ENCODE results near the gene QSOX2.

QSOX2 gene

DNA sequence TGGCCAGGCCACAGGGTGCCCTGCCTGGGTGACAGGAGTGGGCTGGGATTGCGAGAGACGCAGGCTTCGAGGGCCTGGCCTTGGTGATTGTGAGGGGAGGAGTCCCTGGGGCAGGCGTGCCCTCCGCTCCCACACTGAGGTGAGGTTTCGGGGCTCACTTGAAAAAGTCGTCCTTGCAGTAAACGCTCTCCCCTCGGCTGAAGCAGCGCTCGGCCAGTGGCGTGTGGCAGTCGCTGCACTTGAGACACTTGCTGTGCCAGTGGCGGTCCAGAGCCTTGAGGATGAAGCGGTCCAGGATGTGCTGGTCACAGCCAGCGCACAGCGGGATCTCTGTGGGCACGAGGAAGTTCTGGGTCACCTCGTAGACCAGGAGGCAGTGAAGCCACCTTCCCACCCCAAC lies 45.2 kb downstream of the QSOX2 start:
- Histone ChIP-seq H3K27ac (ENCODE audit: low read depth, low read length) (no peak overlapping the region), H3K4me1 (ENCODE audit: insufficient read depth, low read length) (no peaks in the 10 kb centered on the region), H3K27me3 (ENCODE audit: control insufficient read depth in 1 of 2, insufficient read depth in 2 of 2, low read length in 2 of 2) (peaks cover 13 to 94% of the 10 kb centered on the region in 2 donors), H3K9ac (ENCODE audit: low read length) (no peak overlapping the region), H3K4me3 (ENCODE audit: low read depth in 1 of 2, low read length in 2 of 2) (no peak overlapping the region), H3K36me3 (ENCODE audit: insufficient read depth, low read length) (no peaks in the 10 kb centered on the region), H3K9me3 (ENCODE audit: low read length) (no peaks in the 10 kb centered on the region)

DNA sequence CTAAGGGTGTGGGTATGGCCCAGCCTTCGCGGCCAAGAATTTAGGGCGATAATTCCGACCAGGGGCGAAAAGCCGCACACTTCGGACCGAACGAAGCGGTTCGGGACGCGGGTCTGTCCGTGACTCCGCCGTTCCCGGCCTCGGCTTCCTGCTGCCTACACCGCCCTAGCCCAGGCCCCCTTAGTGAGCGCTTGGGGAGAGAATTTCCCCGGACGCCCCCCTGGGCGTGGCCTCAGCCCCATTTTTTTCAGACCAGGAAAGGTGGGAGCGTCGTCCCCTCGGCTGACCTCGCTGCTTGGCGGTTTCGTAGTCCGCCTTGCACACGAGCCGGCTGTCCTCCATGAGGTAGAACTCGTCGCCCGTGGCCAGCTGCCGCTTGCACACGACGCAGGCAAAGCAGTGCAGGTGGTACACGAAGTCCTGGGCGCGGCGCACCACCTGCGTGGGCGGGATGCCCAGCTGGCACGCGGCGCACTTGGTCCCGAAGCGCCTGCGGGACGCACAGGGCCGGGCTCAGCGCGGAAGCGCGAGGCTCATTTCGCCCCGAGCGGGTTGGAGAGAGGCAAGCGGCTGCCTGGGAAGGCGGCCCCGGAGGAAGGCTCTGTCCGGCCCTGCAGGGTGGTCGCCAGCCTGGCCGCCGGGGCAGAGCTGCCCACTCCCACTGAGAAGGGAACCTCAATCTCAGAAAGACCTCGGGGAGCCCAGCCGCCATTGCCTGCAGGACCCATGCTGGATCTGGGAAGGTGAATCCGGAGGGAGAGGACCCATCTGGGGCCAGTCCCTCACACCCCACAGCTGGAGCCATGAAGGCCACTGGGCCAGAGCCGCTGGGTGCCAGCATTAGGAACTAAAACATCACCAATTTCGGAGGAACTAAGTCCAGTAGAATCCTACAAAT lies 46.0 kb downstream of the QSOX2 start:
- H3K4me3 ChIP-seq (ENCODE audit: low read depth in 1 of 2, low read length in 2 of 2), result no peak overlapping the region
- H3K27me3 ChIP-seq (ENCODE audit: control insufficient read depth in 1 of 2, insufficient read depth in 2 of 2, low read length in 2 of 2), result peaks cover 13 to 86% of the 10 kb centered on the region in 2 donors
- H3K9ac ChIP-seq (ENCODE audit: low read length), result no peak overlapping the region
- H3K9me3 ChIP-seq (ENCODE audit: low read length), result no peaks in the 10 kb centered on the region
- no peaks in the 10 kb centered on the region for H3K36me3 ChIP-seq (ENCODE audit: insufficient read depth, low read length)
- no peaks in the 10 kb centered on the region for H3K4me1 ChIP-seq (ENCODE audit: insufficient read depth, low read length)
- H3K27ac ChIP-seq (ENCODE audit: low read depth, low read length), result no peak overlapping the region

DNA sequence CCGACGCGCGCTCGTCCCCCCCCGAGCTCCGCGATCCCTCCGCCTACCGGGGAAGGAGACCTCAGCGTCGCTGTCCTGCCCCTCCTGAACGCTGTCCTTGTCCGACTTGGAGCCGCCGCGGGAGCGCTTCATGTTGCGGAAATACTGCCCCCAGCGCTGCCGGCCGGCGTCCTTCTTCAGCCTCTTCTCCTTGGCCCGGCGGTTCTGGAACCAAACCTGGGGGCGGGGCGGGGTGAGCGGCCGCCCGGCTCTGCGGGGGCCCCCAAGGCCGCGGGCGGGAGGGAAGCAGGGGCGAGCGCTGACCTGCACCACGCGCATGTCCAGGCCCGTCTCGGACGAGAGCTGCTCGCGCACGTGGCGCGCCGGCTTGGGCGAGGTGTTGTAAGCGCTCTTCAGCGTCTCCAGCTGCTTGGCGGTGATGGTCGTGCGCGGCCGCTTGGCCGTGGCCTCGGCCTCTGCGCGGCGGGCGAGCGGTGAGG lies 47.0 kb downstream of the QSOX2 start:
- Histone ChIP-seq H3K27me3 (ENCODE audit: control insufficient read depth in 1 of 2, insufficient read depth in 2 of 2, low read length in 2 of 2) (peaks cover 8 to 80% of the 10 kb centered on the region in 2 donors), H3K36me3 (ENCODE audit: insufficient read depth, low read length) (no peaks in the 10 kb centered on the region), H3K4me3 (ENCODE audit: low read depth in 1 of 2, low read length in 2 of 2) (no peak overlapping the region), H3K27ac (ENCODE audit: low read depth, low read length) (no peak overlapping the region), H3K4me1 (ENCODE audit: insufficient read depth, low read length) (no peaks in the 10 kb centered on the region), H3K9me3 (ENCODE audit: low read length) (no peaks in the 10 kb centered on the region), H3K9ac (ENCODE audit: low read length) (no peak overlapping the region)

DNA sequence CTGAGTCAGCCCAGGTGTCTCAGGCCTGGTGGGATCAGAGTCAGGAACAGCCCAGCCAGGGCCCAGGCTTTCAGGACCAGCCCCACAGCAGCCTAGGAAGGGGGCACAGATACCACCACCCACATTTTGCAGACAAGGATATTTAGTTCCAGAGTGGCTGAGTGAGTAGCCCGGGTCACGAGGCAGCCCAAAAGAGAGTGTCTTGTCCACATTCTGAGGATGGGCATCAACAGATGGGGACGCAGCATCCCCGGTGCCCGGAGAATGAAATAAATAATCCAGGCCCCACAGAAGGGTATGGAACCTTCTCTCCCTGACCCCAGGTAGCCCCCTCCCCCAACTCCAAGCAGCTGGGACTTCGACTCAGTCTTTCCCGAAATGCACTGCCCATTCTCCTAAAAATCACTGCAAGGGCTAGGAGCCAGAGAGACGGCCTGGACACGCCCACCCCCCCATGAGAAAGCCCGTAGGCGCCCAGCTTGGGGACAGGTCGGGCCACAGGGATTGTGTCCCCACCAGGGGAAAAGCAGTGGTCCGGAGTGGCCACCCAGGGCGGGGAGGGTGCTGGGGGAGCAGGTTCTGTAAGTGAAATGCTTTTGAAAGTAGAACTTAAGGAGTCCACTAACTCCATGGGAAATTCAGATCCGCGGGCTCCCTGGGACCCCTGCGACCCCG lies 47.5 kb downstream of the QSOX2 start:
- Histone ChIP-seq H3K4me1 (ENCODE audit: insufficient read depth, low read length) (no peaks in the 10 kb centered on the region), H3K27ac (ENCODE audit: low read depth, low read length) (no peak overlapping the region), H3K36me3 (ENCODE audit: insufficient read depth, low read length) (no peaks in the 10 kb centered on the region), H3K9me3 (ENCODE audit: low read length) (no peaks in the 10 kb centered on the region), H3K27me3 (ENCODE audit: control insufficient read depth in 1 of 2, insufficient read depth in 2 of 2, low read length in 2 of 2) (peaks cover 5 to 79% of the 10 kb centered on the region in 2 donors), H3K4me3 (ENCODE audit: low read depth in 1 of 2, low read length in 2 of 2) (no peak overlapping the region), H3K9ac (ENCODE audit: low read length) (no peak overlapping the region)

DNA sequence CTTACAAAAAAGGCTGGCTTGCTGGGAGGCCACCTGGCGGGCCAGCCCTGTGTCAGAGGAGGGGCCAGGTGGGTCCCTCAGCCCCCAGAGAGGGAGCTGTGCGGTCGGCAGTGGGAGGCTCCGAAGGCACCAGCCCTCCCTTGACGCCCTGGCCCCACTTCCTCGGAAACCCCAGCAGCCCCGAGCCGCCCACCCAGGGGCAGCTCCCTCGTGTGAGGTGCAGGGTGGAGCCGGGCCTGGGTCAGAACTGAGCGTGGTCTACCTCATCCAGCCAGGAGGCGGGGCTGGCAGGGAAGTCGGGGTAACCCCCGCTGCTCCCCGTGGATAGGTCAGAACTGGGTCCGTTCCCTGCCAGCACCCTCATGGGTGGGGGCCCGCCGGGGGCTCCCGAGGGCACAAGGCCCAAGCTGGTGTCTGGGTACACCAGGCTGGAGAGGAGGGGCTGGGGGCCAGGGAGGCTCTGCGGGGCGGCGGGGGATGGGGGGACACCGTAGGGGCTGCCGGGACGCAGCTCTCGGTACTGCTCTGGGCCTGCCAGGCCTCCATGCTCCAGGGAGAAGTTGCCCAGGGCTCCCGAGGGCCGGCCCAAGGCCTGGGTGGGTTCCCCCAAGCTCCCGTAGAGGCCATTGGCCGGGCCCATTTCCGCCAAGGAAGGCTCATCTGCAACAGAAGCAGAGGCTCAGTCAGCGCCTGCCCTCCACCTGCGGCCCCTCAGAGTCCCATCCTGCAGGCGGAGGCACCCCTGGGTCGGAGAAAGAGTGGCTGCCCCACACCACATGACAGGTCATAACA lies 48.3 kb downstream of the QSOX2 start:
- Histone ChIP-seq H3K27ac (ENCODE audit: low read depth, low read length) (no peak overlapping the region), H3K9me3 (ENCODE audit: low read length) (no peaks in the 10 kb centered on the region), H3K27me3 (ENCODE audit: control insufficient read depth in 1 of 2, insufficient read depth in 2 of 2, low read length in 2 of 2) (peaks cover 5 to 80% of the 10 kb centered on the region in 2 donors), H3K4me1 (ENCODE audit: insufficient read depth, low read length) (no peaks in the 10 kb centered on the region), H3K9ac (ENCODE audit: low read length) (no peak overlapping the region), H3K36me3 (ENCODE audit: insufficient read depth, low read length) (no peaks in the 10 kb centered on the region), H3K4me3 (ENCODE audit: low read depth in 1 of 2, low read length in 2 of 2) (no peak overlapping the region)

DNA sequence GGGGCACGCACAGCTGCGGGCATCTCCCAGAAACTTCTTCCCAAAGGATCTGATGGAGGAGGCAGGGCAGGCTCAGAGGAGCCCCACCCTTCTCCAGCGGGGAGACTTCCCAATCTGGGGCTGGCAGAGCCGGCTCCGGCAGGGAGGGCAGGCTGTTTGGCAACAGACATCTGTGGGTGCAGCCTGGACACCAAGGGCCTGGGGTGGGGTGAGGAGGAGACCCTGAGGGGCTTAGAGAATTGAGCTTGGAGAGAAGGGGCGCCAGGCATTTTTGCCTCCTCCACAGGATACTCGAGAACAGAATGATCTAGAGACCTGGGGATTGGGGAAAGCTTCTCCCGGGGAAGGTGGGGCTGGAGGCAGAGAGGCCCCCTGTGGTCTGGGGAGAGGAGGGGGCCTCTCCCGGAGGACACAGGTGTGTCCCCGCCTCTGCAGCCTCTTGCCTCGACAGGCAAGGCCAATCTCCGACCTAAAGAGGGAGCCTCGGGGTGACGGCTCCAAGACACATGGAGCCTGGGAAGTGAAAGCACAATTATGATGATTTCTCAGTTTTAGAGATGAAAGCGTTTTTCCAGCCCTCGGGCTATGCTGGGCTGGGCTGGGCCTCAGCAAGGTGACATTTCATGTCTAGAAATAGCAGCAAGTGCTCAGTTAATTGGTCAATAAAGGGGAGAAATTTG lies 49.1 kb downstream of the QSOX2 start:
- Histone ChIP-seq H3K9ac (ENCODE audit: low read length) (no peak overlapping the region), H3K27me3 (ENCODE audit: control insufficient read depth in 1 of 2, insufficient read depth in 2 of 2, low read length in 2 of 2) (peaks cover 5 to 81% of the 10 kb centered on the region in 2 donors), H3K36me3 (ENCODE audit: insufficient read depth, low read length) (no peaks in the 10 kb centered on the region), H3K27ac (ENCODE audit: low read depth, low read length) (no peak overlapping the region), H3K4me1 (ENCODE audit: insufficient read depth, low read length) (no peaks in the 10 kb centered on the region), H3K4me3 (ENCODE audit: low read depth in 1 of 2, low read length in 2 of 2) (no peak overlapping the region), H3K9me3 (ENCODE audit: low read length) (no peaks in the 10 kb centered on the region)

DNA sequence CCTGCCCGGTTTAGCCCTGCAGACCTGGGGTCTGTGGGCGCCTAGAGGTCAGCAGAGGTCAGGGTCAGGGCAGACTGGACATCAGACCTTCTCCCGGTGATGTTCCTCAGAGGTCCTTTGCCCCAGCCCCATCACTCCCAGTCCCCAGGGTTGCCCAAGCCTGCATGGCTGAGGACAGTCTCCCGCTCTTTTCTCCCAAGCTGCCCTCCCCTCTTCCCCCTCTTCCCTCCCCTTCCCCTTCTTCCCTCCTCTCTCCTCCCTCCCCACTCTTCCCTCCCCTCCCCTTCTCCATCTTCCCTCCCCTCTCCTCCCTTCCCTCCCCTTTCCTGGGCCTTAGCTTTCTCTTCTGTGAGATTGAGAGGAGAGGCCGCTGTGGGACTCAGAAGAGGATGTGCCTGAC lies 51.1 kb downstream of the QSOX2 start:
- Histone ChIP-seq H3K36me3 (ENCODE audit: insufficient read depth, low read length) (no peaks in the 10 kb centered on the region), H3K9me3 (ENCODE audit: low read length) (no peaks in the 10 kb centered on the region), H3K9ac (ENCODE audit: low read length) (no peak overlapping the region), H3K4me1 (ENCODE audit: insufficient read depth, low read length) (no peaks in the 10 kb centered on the region), H3K27me3 (ENCODE audit: control insufficient read depth in 1 of 2, insufficient read depth in 2 of 2, low read length in 2 of 2) (peaks cover 9 to 81% of the 10 kb centered on the region in 2 donors), H3K4me3 (ENCODE audit: low read depth in 1 of 2, low read length in 2 of 2) (no peak overlapping the region), H3K27ac (ENCODE audit: low read depth, low read length) (no peak overlapping the region)

DNA sequence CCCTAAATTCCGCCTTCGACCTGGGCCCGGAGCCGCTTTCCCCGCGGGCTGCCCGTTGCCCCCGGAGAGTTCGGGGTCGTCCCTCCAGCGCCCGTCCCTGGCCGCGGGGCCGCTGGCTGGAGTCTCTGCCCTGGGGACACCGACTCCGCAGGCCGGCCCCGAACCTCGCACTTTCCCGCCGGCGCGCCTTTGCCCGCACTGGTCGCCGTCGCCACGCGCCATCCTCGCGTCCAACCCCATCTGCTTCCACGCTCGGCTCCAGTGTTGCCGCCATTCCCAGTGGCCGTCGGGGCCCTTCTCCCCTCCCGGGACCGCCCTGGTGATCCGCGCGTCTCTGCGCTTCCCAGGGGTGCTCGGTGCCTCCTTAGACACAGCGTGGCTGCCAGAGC lies 51.7 kb downstream of the QSOX2 start:
- Histone ChIP-seq H3K27ac (ENCODE audit: low read depth, low read length) (no peak overlapping the region), H3K9me3 (ENCODE audit: low read length) (no peaks in the 10 kb centered on the region), H3K36me3 (ENCODE audit: insufficient read depth, low read length) (no peaks in the 10 kb centered on the region), H3K27me3 (ENCODE audit: control insufficient read depth in 1 of 2, insufficient read depth in 2 of 2, low read length in 2 of 2) (peaks cover 9 to 78% of the 10 kb centered on the region in 2 donors), H3K4me1 (ENCODE audit: insufficient read depth, low read length) (no peaks in the 10 kb centered on the region), H3K4me3 (ENCODE audit: low read depth in 1 of 2, low read length in 2 of 2) (no peak overlapping the region), H3K9ac (ENCODE audit: low read length) (no peak overlapping the region)

DNA sequence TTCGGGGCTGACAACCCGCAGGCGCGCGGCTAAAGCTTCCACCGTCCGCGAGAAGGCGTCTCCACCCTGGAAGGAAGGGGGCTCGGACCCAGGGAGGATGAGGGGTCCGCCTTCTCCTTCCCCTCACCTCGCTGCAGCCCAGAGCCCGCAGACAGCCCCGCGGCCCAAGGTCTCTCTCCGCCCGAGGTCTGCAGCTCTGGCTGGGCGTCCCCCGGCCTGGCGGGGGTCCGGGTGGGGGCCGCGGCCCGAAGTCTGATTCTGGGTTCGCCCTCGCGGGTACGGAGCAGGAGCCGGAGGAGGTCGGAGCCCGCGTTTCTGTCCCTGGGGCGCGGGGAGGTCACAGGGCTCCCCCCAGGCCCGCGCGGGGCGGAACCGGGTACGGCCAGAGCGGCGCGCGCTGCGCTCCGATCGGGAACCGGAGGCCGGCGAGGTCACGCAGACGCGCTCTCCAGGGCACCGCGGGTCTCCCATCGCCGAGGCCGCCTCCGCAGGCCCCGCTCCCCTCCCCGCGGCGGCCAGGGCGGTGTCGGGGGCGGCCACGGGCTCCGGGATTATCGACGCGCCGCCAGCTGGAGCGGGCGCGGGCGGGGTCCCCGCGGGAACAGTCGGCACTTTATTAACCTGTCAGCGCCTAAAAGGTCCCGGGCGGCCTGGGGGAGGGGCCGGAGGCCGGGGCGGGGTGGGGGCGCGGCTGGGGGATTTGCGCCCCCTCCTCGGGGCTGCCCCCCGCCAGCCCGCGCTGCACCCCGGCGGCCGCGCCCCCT lies 52.3 kb downstream of the QSOX2 start:
- no peak overlapping the region for H3K9ac ChIP-seq (ENCODE audit: low read length)
- H3K27ac ChIP-seq (ENCODE audit: low read depth, low read length), result no peak overlapping the region
- peaks cover 9 to 72% of the 10 kb centered on the region in 2 donors for H3K27me3 ChIP-seq (ENCODE audit: control insufficient read depth in 1 of 2, insufficient read depth in 2 of 2, low read length in 2 of 2)
- H3K4me1 ChIP-seq (ENCODE audit: insufficient read depth, low read length), result no peaks in the 10 kb centered on the region
- no peaks in the 10 kb centered on the region for H3K9me3 ChIP-seq (ENCODE audit: low read length)
- no peaks in the 10 kb centered on the region for H3K36me3 ChIP-seq (ENCODE audit: insufficient read depth, low read length)
- no peak overlapping the region for H3K4me3 ChIP-seq (ENCODE audit: low read depth in 1 of 2, low read length in 2 of 2)

DNA sequence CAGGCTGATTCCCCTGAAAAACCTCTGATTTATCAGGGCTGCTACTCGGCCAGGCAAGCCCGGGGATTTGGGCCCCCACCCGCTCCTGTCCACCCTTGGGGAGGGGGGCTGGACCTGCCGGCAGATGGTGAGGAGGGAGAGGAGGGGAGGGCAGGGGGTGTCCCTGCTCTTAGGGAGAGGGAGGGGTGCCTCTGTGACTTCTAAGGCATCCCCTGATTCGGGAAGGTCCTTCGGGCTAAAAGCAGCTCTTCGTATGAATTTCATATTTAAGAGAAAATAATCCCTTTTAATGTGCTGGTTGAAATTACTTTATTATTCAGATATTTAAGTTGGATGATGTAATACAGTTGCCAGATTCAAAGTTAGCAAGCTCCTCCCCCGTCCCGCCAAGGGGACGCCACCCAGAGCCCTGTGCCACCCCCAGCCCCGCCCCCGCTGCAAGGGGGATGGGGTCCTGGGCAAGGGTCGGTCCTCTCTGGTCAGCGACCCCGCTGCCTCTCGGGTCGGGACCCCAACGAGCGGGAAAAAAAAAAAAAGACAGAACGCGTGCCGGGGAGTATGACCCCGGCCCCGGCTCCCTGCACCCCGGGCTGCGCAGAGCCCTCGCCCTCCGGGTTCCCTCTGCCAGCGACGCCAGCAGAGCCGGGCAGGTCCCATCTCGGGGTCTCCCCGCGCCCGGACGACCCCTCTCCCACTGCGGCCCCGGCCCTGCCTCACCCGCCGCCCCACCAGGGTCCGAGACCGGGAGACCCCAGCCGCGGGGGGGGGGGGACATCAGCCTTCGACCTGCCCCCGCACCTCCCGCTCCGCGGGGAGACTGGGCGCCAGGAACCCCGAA lies 53.1 kb downstream of the QSOX2 start:
- Histone ChIP-seq H3K27me3 (ENCODE audit: control insufficient read depth in 1 of 2, insufficient read depth in 2 of 2, low read length in 2 of 2) (peaks cover 9 to 68% of the 10 kb centered on the region in 2 donors), H3K27ac (ENCODE audit: low read depth, low read length) (no peak overlapping the region), H3K36me3 (ENCODE audit: insufficient read depth, low read length) (no peaks in the 10 kb centered on the region), H3K9me3 (ENCODE audit: low read length) (no peaks in the 10 kb centered on the region), H3K4me1 (ENCODE audit: insufficient read depth, low read length) (no peaks in the 10 kb centered on the region), H3K4me3 (ENCODE audit: low read depth in 1 of 2, low read length in 2 of 2) (no peak overlapping the region), H3K9ac (ENCODE audit: low read length) (no peak overlapping the region)

Measured in muscle layer of colon (tissue), 2 donors.